Suppressor macrophage treated with lipopolysaccharide for 4 hours (primary cell): ENCODE data around the gene SCN5A.

ENCODE experiments used
- DNase-seq: peaks from one replicate; pipeline ENCODE4 v3.0.0-alpha.2; 2020

Gene SCN5A

DNA sequence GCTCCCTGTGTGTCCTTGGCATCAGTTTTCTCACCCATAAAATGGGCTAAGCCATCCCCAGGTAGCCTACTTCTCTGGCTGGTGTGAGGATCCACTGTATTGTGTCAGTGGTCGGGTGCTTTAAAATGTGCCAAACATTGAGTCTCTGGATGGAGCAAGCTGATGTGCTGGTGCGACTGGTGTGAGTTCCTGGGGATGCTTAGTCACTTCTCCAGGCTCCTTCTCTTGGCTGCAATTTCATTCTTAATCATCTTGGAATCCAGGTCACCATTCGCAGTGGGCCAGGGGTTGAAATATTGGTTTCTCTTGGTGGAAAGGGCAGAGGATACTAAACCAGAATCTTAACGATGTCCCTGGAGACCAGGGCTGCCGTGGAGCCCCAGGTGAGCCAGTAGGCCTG is 29.3 kb downstream of the SCN5A start:
- no peak for DNase-seq

DNA sequence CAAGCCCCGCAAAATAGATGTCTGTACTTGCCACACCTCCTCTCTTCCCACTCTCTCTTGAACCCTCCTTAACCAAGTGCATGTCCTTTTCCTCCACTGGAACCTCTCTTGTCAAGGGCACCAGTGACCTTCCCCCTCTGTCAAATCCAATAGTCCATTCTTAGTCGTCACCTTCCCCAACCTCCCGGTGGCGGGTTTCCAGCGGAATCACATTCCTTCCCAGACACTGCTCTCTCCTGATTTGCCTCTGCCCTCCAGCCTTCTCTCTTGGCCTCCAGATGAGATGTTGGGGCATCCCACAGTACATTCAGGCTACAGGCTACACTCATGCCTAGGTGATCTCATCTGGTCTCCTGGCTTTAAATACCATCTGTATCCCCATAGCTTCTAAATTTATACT is 31.1 kb downstream of the SCN5A start:
- DNase-seq = no peak

DNA sequence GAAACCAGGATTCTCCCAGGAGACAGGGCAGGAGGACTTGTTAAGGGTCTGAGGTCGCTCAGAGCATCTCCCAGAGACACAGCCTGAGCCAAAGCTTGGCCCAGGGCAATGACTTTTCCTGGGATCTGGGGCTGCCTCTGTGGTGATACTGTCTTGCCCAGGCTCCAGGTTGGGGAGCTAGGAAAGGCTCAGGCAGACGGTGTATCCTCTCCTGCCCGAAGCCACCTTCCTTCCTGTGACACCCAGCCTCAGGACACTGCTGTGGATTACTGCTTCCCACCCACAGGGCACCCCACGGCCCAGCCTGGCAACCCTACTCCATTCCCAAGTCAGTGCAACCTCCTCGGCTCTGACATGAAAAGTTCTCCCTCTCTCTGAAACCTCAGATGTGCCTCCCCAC is 31.9 kb downstream of the SCN5A start:
- DNase-seq = no peak

DNA sequence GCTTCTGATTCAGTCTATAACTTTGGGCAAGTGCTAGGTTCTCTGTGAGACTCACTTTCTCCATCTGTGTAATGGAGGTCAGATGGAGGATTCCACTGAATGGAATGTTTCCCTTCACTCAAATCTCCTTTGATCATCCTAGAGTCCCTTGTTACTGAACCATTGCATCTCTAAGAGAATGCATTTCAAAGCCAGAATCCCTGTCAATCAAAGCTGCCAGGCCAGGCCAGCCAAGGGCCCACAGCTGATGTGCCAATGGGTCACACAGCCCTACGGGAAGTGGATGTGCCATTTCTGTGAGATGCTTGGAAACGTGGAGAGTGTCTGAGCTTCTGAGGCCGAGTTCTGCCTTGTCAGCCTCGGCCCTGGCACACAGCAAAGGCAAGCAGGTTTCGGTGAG is 32.4 kb downstream of the SCN5A start:
- DNase-seq = no peak

DNA sequence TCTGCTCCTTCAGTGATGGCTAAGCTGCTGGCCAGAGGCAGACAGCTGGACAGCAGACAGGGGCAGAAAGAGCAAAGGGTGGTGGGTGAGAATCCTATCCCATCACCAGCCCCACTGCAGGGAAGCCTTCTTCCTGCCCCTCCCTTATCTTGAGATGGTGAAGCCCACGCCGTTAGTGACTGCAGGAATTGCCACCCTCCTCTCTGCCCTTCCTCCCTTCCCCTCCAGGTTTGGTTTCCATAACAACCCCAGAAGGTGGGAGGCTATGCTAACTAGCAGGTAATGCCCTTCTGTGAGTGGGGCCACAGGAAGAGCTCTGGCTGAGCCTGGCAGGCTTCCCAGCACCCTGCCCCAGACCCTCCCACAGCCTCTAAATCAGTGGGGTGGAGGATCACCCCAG is 32.8 kb downstream of the SCN5A start:
- no peak for DNase-seq

DNA sequence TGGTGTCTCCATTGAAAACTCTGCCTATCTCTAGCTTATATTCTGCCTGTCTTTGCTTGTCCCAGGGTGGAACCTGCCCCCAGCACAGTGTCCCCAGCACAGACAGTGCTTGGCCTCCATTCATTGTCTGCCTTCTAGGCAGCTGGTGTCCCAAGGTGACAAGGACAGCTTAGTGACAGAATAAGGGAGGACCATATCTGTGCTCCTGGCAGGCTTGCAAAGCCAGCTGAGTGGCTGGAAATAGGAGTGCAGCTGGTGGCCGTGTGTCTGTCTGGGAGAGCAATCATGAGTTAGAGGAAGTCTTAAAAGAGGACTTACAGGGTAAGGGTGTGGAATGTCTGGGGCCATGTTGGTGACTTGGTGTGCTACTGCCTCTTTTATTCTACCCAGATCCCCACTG is 33.4 kb downstream of the SCN5A start:
- DNase-seq = no peak

DNA sequence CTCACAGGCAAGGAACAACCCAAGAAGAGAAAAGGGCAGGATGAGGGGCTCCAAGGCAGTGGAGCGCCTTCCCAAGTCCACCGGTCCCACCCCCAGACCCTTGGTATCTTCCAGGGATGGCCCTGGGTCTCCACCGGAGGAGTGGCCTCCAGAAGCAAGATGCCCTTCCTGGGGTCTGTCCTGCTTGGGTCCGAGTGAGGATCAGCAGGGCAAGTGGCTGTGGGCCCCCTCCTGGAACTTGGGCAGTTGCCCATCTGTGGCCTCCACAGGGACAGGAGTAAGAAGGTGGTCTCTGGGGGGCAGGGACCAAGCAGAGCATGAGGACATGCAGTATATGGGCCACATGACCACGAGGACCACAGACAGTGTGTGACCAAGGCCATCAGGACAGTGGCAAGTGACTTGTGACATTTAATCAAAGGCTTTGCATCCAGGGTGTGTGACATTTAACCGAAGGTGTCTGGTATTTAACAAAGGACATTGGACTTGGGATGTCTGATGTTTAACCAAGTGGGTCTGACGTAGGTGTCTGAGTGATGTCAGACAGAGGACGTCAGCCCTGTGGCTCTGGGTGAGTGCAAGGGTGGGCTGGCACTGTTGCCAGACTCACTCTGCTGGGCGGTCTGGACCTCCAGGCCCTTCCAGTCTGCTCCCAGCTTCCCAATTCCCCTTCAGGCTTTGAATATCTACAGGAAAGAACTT is 34.7 kb downstream of the SCN5A start:
- DNase-seq = no peak

DNA sequence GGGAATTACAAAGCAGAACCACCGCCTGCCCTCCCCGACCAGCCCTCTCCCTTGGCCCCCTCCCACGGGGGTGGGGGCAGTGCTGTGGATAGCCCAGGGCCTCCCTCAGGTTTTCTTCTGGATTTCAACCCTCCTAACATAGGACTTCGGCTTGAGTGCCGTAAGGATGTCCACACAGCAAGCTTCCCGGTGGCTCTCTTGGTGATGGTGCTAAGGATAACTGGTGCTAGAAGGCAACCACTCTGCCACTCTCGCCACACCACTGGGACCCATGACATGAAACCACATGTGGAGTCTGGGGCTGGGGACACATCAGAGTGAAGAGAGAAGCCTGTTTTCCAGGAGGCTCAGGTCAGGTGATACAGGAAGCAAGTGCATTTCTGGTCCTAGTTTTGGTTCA is 35.4 kb downstream of the SCN5A start:
- no peak for DNase-seq

DNA sequence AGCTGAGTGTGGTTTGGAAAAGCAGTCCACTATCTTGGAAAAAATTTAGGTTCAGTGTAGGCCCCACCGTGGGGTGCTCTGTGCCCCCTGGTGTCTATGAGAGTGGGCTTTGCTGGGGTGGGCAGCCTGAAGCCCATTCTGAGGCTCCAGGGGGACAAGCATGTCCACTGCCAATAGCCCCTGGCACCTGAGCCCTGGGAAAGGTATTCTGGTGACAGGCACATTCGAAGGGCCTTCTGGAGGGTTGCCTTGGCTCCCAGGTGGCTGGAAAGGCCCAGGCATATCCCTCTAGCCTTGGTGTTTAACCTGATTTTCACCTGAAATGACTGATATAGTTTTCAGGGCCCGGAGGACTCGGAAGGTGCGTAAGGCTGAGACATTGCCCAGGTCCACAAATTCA is 36.1 kb downstream of the SCN5A start:
- DNase-seq = no peak

DNA sequence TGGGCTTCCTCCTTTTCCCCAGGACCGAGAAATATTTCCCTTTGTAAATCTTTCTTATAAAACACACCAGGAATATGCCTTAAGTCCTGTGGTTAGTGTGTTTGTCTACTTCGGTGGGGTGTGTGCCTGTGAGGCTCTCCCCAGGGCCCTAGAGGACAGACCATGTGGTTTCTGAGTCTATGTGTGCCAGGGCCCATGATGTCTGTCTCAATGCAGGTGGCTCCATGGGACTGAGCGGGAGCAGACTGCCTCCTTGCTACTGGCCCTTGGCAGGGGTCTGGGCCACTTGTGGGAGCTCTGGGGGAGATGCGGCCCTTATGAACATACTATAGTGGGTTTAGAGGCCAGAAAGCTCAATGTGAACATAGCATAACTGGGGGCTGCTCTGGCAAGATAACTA is 37.6 kb downstream of the SCN5A start:
- DNase-seq = no peak

DNA sequence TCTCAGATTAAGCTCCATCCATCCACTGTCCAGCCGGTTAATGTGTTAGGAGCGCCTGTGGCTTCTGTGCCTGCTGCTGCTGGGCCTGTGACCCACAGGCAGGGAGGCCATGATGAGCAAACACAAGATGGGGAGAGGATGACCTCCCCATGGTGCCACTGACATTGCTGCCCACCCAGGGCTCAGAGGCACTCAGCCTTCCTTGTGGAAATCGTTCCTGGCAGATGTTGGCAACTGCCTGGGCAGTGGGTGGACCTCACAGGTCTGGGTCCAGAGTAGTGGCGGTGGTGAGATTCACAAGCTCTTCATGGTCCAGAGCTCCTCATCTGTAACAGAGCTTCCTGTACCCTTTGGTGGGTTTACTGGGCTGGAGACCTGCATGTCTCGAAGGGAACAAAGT is 38.6 kb downstream of the SCN5A start:
- no peak for DNase-seq

DNA sequence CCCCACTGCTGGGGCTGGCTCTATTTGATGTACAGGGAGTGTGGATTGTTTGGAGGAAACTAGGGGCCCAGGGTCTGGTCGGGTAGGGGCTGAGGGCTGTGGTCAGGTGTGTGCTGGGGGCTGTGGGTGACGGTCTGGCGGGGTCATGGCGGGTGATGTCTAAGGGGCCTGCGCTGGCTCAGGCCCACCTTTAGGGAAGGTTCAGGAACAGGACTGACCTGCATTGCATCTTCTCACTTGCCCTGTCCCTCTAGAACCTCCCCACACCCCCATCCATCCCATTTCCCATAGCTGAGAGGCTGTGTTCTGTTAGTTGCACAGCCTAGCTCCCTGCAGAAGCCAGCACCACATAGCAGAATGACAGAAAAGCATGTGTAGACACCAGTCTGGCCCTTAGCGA is 39.1 kb downstream of the SCN5A start:
- no peak for DNase-seq

DNA sequence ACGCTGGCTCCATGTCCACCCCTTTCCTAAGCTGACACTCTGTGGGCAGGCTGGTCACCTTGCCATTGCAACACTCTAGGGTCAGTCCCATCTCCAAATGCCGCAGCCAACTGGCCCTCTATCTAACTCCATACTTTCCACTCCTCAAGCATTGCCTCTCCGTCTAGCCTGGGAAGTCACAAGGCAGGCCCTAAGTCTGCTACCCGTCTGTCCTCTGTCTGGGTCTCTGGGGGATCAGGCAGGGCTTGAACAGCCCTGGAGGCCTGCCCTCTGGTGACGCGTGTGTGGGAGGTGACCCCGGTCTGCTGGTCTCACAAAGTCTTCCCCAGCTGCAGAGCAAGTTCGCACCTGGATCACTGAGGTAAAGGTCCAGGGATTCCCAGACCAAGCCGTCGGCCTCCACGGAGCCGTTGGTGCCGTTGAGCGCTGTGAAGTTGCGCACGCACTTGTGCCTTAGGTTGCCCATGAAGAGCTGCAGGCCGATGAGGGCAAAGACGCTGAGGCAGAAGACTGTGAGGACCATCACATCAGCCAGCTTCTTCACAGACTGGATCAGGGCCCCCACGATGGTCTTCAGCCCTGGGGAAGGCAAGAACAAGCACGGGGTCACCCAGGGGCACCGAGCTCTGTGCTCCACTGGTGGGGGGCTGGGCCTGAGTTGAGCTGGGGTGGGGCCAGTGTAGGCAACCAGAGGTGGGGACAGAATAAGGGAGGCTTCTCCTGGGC is 39.9 kb downstream of the SCN5A start:
- no peak for DNase-seq

DNA sequence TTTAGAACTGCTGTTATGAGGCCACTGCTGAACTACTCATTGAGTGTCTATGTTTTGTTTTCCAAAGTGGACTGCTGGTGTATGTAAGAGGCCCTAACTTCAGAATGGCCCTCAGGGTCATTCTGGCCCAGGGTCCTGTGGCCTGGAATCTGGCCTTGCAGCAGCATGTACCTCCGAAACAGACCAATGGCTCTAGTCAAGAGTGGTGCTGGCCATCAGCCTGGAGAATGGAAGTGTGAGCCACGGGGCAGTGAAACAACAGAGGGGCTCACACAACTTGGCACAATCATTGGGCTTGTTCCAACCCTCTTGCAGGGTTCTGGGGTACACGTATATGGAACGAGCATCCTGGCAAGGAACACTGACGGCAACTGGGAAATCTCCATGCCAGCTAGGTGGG is 40.5 kb downstream of the SCN5A start:
- no peak for DNase-seq

DNA sequence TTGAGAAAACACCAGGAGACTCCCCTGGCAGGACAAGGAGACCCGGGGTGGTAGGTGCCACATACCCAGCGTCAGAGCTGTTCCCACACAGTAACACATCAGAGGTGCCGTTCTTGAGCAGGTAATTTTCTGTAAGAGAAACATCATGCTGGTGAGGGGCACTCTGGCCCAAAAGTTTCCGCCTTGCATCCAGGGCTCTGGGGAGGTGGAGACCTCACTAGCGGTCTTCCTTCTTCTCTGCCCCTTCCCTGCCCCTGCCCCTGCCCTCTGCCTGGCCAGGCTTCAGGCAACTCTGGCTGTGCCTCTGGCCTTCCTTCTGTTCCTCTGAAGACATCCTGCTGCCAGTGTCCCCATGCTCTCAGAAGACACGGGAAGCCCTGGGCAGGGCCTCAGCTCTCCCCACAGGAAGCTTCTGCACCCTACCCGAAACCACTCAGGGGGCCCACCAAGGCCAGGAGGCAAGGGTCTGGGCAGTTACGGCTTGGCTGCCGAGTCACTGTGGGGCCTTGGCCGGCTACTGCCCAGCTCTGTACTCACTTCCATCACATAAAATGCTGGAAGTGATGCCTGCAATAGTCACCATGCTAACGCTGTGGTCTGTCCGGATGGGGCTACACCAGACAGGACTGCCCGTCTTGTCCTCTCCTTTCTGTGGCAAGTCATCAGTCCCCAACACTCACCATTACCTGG is 41.3 kb downstream of the SCN5A start:
- DNase-seq = no peak

DNA sequence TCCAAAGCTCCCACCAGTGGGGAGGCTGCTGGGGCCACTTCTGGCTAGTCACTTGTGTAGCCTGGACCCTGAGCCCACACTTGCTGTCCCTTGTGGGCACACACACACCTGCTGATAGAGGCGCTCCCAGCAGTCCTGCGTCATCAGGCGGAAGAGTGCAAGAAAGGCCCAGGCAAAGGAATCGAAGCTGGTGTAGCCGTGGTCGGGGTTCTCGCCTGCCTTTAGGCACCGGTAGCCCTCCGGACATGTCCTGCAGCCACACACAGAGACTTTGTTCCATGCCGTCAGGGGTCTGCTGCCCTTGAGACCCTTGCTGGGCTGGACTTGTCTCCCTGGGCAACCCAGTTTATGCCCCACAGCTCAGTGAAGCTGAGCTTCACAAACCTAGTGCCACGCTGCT is 42.9 kb downstream of the SCN5A start:
- no peak for DNase-seq

DNA sequence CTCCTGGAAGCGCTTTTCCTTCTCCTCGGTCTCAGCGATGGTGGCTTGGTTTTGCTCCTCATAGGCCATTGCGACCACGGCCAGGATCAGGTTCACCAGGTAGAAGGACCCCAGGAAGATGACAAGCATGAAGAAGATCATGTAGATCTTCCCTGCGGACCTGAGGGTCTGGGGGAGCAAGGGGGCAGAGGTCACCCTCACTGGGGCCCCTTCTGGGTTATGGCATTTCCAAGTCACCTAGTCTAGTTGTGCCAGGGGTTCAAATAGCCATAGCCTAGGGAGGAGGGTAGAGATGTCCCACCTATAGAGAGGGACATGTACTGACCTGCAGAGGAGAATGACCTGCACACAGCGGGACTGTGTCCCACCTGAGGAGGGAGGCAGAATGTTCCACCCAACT is 43.5 kb downstream of the SCN5A start:
- no peak for DNase-seq

DNA sequence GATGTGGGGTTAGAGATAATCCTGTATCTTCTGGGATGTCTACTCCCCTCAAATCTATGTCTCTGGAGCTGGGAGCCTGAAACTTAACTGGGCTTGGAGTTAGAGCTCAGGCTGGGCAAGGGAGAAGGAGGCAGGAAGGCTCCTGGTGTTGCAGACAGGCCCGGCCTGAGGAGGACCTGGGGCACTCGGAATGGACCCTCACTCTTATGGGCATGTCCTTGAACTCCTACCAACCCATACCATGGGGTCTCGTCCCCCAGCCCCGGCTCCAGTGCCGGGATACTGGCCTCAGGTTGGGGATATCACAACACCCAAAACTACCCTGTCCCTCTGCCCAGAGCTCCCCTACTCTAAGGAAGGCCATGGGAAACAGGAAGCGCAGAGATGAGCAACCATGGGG is 45.2 kb downstream of the SCN5A start:
- DNase-seq = no peak

DNA sequence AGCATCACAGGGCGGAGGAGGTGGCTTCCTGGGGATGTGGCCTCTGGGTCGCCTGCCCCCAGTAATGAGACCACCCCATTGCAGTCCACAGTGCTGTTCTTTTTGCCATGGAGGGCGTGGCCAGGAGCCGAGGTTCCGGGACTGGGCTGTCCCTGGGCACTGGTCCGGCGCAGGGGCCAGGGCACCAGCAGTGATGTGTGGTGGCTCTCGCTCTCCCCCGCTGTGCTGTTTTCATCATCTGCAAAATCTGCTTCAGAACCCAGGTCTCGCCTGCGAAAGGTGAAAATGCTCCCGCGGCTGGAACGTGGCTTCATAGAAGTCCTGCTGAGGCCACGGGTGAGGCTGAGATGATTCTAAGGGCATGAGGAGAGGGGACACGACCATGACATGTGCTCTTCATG is 45.8 kb downstream of the SCN5A start:
- no peak for DNase-seq

DNA sequence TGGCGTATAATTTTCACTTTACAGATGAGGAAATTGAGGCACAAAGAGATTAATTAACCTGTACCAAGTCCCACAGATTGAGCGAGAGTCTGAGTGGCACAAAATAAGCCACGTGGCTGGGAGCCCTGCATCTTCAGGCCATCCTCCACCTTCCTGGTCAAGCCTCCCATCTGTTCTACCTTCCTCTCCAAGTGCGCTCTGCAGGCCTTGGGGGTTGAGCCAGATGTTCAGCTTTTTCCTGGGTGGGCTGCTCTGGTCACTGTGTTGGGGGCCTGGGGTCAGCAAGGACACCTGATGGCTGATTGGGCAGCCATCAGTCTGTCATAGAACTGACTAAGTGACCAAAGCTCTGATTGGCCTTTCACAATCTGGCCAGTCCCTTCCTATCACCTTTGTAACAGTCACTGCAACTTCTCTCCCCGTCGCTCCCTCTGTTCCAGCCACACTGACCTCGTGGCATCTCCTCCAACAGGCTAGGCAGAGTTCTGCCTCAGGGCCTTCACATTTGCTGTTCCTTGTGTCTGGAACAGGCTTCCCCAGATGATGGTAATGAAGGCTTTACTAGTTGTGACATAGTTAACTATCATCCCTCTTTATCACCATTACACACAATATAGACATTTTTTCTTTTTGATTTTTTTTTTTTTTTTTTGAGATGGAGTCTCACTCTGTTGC is 46.8 kb downstream of the SCN5A start:
- no peak for DNase-seq

DNA sequence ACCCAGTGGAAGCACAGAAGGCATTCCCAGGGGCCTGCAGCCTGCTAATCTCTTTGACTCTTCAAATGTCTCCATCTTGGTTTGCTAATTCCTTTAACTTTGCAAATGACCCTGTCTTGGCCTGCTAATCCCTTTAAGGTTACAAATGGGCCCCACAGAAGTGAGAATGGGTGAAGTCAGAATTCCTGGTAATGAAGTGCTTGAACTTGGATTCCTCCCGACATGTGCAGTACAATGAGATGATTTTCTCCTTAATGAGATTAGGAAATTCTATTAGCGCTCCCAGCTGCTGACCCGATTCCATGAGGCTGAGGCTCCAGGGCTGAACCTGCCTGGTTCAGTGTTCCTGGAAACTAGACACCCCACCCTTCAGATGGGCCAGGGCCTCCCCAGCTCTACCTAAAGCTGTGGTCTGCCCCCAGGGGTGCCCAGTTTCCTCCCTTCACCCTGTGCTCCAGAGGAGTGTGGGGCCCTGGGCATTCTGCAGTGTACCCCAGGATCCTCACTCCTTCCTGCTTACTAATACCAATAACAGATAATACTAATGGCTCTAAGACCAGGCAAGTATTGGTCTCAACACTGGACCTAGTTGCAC is 47.4 kb downstream of the SCN5A start:
- no peak for DNase-seq

DNA sequence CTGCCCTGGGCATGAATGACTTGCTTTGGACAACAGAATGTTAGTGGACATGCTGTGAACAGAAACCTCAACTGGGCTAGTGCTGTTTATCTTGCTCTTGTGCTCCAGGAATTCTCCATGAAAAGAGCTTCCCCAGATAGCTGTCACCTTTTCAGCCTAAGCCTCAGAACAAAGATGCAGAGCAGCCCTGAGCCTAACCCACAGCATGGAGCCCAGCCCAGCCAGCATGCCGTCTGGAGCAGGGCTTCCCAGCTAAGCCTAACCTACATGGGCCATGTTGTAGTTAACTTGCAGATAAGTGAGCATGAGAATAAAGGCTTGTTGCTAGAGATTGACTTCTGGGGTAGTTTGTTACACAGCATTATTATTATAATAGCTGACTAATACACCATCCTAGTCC is 48.9 kb downstream of the SCN5A start:
- no peak for DNase-seq

DNA sequence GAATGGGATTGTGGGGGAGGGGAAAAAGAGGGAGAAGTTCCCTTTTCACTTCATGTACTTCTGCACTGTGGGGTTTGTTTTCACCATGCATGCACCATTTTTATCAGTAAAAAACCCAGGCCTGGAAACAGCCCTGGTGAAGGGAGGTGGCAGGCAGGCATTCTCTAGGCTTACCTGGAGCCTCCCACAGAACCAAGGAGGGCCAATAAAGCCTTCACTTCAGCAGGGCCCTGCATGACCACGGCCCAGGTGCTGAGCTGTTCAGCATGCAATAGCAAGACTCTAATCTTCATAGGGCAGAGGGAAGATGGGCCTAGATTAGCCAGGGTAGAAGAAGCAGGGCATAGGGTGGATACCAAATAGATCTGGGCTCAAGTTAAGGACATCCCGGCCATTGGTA is 49.6 kb downstream of the SCN5A start:
- DNase-seq = no peak
